GM19467 (cell line): Measurements from ENCODE around the gene SIDT1.
"Not testable (repeated sequence)": the region's sequence is repeated elsewhere in the genome, so short reads cannot be mapped to it uniquely, and the experiment has no call there.

Source experiments
- ATAC-seq: cut with Tn5 transposase; IDR thresholded peaks from one replicate; pipeline ENCODE4 v1.9.1; 2021; ENCODE audit warnings: mild to moderate bottlenecking, moderate library complexity; ENCODE audit not compliant: unreplicated experiment

SIDT1 gene

GRCh38 chr3:113631573-113631972 is 99.2 kb downstream of the SIDT1 start:
- no peak for ATAC-seq

- no peak for ATAC-seq
Observed at GRCh38 chr3:113634782-113635474, 102.6 kb downstream of the SIDT1 start.

GRCh38 chr3:113636034-113636433 is 103.7 kb downstream of the SIDT1 start:
- ATAC-seq: not testable (repeated sequence)

GRCh38 chr3:113637756-113638155 is 105.4 kb downstream of the SIDT1 start:
- no peak for ATAC-seq

GRCh38 chr3:113638910-113639309 is 106.6 kb downstream of the SIDT1 start:
- ATAC-seq: no peak

- no peak for ATAC-seq
Observed at GRCh38 chr3:113643583-113643982, 111.2 kb downstream of the SIDT1 start.

GRCh38 chr3:113648524-113648923 is 116.2 kb downstream of the SIDT1 start:
- no peak for ATAC-seq

- no peak for ATAC-seq
Observed at GRCh38 chr3:113649174-113649845, 117.0 kb downstream of the SIDT1 start.

GRCh38 chr3:113654310-113654709 is 122.0 kb downstream of the SIDT1 start:
- no peak for ATAC-seq

- no peak for ATAC-seq
Observed at GRCh38 chr3:113654851-113655250, 122.5 kb downstream of the SIDT1 start.

GRCh38 chr3:113658107-113658506 is 125.8 kb downstream of the SIDT1 start:
- ATAC-seq: no peak

- no peak for ATAC-seq
Observed at GRCh38 chr3:113659101-113659541, 126.8 kb downstream of the SIDT1 start.

GRCh38 chr3:113659996-113660395 is 127.6 kb downstream of the SIDT1 start:
- no peak for ATAC-seq

- no peak for ATAC-seq
Observed at GRCh38 chr3:113660458-113660857, 128.1 kb downstream of the SIDT1 start.

GRCh38 chr3:113660896-113661295 is 128.5 kb downstream of the SIDT1 start:
- no peak for ATAC-seq

- ATAC-seq: no peak
Observed at GRCh38 chr3:113662824-113663223, 130.5 kb downstream of the SIDT1 start.

- no peak for ATAC-seq
Observed at GRCh38 chr3:113663324-113663750, 131.0 kb downstream of the SIDT1 start.

GRCh38 chr3:113663761-113664160 is 131.4 kb downstream of the SIDT1 start:
- ATAC-seq: no peak

GRCh38 chr3:113664523-113665094 is 132.3 kb downstream of the SIDT1 start:
- no peak for ATAC-seq

- no peak for ATAC-seq
Observed at GRCh38 chr3:113668015-113668414, 135.7 kb downstream of the SIDT1 start.

GRCh38 chr3:113673593-113673992 is 141.2 kb downstream of the SIDT1 start:
- ATAC-seq: no peak

GRCh38 chr3:113676261-113676660 is 143.9 kb downstream of the SIDT1 start:
- no peak for ATAC-seq
